Measurements from ENCODE around the gene NECAB2.
A peak's percentile ranks its signal among the peaks of the same experiment; 100 is the strongest.

DNA sequence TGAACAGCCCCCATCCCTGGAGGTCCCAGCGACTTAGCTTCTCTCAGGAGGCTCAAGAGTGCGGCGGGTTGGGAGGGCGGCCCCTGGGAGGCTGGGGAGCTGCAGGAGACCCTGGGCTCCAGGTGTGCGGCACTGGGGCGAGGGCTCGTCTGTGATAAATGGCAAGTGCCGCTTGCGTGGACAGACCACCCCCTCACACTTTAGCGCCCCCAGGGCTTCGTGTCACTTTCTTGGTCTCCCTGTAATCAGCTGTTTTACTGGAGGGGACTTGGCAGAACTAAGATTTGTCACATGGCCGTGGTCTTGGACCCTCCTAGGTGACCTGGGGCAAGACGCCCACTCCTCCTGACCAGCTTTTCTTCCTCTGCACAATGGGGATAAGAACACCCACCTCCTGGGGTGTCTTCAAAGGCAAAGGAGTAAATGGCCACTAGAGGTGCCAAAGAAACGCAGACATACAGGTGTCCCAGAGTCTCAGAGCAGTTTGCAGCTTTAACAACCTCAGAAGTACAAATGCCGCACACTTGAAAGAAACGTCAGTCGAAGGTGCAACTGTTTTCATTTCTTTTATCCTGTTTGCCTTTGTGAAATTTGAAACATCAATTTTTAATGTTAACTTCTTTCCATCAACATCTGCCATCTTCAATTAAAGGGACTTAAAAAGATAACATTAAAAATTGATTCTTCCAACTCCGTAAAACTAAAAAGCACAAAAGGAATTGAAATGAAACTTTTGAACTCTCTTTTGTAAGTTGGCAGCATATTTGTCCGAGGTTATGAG, 14.1 kb upstream of the NECAB2 start:
- TF ChIP-seq CTCF (optimal IDR thresholded peaks at IDR 0.05 in 1 of 3, IDR thresholded peaks at IDR 0.05 in 1 of 3, conservative IDR thresholded peaks at IDR 0.05 in 1 of 3; ENCODE audit: extremely low read depth in 1 of 3, insufficient read depth in 2 of 3, low read length in 3 of 3) (peak; percentile 64 to 80 (median 76)), EZH2 (IDR thresholded peaks at IDR 0.05; ENCODE audit: low read length) (no peak)

Measured in keratinocyte (primary cell).